Endothelial cell of umbilical vein (primary cell): ENCODE data around the gene TMEM108. TPM values are rescaled to one million over a fixed set of nuclear protein-coding genes. Genes with fewer than 3 reads are reported as not detected.

Experiments
- BruUV-seq: library from RNA; stranded (reverse); fragments of 400-500 nt; replicated peaks from 2 replicates; lab custom pipeline; 2021; lab: Mats Ljungman, UMichigan
- CTCF ChIA-PET: fragments of 300-600, 350-600 bp; sonication (Branson Sonifier 250); formaldehyde crosslinking; loops from one replicate; lab custom pipeline; 2021; ENCODE audit warnings: antibody characterized with exemption, inconsistent platforms; lab: Charles Lee
- POLR2A ChIA-PET: fragments of 300-600, 350-600 bp; sonication (Branson Sonifier 250); formaldehyde crosslinking; loops from one replicate; lab custom pipeline; 2021; ENCODE audit warnings: antibody characterized with exemption, inconsistent platforms; lab: Charles Lee
- DNase-seq: peaks from one replicate; pipeline ENCODE4 v3.0.0-alpha.2; 2011; ENCODE audit warnings: low read depth, low spot score
- FAIRE-seq: peaks from 2 replicates; lab custom pipeline; 2011; peaks lifted over from hg19 to GRCh38; lab: Jason Lieb, UNC
- H2AFZ ChIP-seq: 2 replicates; pipeline ENCODE4 v1.6.0; 2012; ENCODE audit warnings: low read depth, low read length, control low read depth, inconsistent platforms
- H3K27ac ChIP-seq: 2 replicates; pipeline ENCODE4 v1.5.1; 2011; ENCODE audit warnings: low read depth, mild to moderate bottlenecking, control low read depth, low read length, moderate library complexity; ENCODE audit not compliant: insufficient read depth
- H3K27me3 ChIP-seq, 2 experiments: 2 replicates each; pipeline versions ENCODE4 v1.6.0 to v1.6.1; 2011; ENCODE audit warnings: low read length in 2 of 2, mixed read lengths in 1 of 2; ENCODE audit not compliant: control insufficient read depth in 2 of 2, insufficient read depth in 2 of 2
- H3K36me3 ChIP-seq, 2 experiments: 2 replicates in 1 of 2; 3 replicates in 1 of 2; pipeline ENCODE4 v1.5.1; 2011; ENCODE audit warnings: low read length in 2 of 2, mild to moderate bottlenecking in 1 of 2, moderate library complexity in 1 of 2; ENCODE audit not compliant: control insufficient read depth in 2 of 2, insufficient read depth in 2 of 2; ENCODE audit errors: extremely low read depth in 1 of 2
- H3K4me1 ChIP-seq: 3 replicates; pipeline ENCODE4 v1.5.1; 2011; ENCODE audit warnings: mild to moderate bottlenecking, low read length; ENCODE audit not compliant: control insufficient read depth, insufficient read depth; ENCODE audit errors: extremely low read depth
- H3K4me2 ChIP-seq: 2 replicates; pipeline ENCODE4 v1.6.1; 2011; ENCODE audit warnings: low read length, control low read depth, mixed read lengths; ENCODE audit not compliant: insufficient read depth
- H3K4me3 ChIP-seq, 3 experiments: fragments of 200-600 bp in 1 of 3; sonication (generic), shearing (Covaris generic) in 1 of 3; replicated peaks in 1 of 3; 2 replicates each; pipeline ENCODE4 v1.5.1; 2011 to 2016; ENCODE audit warnings: control low read depth in 3 of 3, low read length in 3 of 3, mild to moderate bottlenecking in 2 of 3, inconsistent platforms in 1 of 3, low read depth in 1 of 3, moderate library complexity in 1 of 3; ENCODE audit not compliant: insufficient read depth in 1 of 3
- H3K79me2 ChIP-seq: 2 replicates; pipeline ENCODE4 v1.6.0; 2012; ENCODE audit warnings: low read length, inconsistent platforms; ENCODE audit not compliant: control insufficient read depth, insufficient read depth
- H3K9ac ChIP-seq: replicated peaks from 2 replicates; pipeline ENCODE3; 2011; ENCODE audit warnings: low read length, control low read depth; ENCODE audit not compliant: insufficient read depth; ENCODE audit errors: extremely low read depth
- H3K9me1 ChIP-seq: replicated peaks from 3 replicates; pipeline ENCODE4 v1.6.0; 2011; ENCODE audit warnings: mild to moderate bottlenecking, low read length; ENCODE audit not compliant: control insufficient read depth, insufficient read depth; ENCODE audit errors: extremely low read depth
- H3K9me3 ChIP-seq: replicated peaks from 2 replicates; pipeline ENCODE4 v1.5.1; 2012; ENCODE audit warnings: low read length, inconsistent platforms; ENCODE audit not compliant: control insufficient read depth, insufficient read depth
- H4K20me1 ChIP-seq: replicated peaks from 2 replicates; pipeline ENCODE3; 2011; ENCODE audit warnings: mild to moderate bottlenecking, low read length; ENCODE audit not compliant: control insufficient read depth, insufficient read depth; ENCODE audit errors: extremely low read depth
- CTCF ChIP-seq, 2 donors: IDR thresholded peaks; 1 replicate in 1 of 2; 2 replicates in 1 of 2; pipeline ENCODE4 v1.5.1; 2011; ENCODE audit warnings: low read length in 2 of 2, mild to moderate bottlenecking in 2 of 2, moderate library complexity in 2 of 2, control low read depth in 1 of 2, inconsistent platforms in 1 of 2, low read depth in 1 of 2; ENCODE audit not compliant: insufficient read depth in 1 of 2; ENCODE audit errors: extremely low read depth in 1 of 2
- EZH2 ChIP-seq: IDR thresholded peaks from 2 replicates; pipeline ENCODE4 v1.6.1; 2012; ENCODE audit warnings: borderline replicate concordance, low read depth, mild to moderate bottlenecking, moderate library complexity, low read length, inconsistent platforms; ENCODE audit not compliant: severe bottlenecking
- MYC ChIP-seq: IDR thresholded peaks from one replicate; pipeline ENCODE4 v1.6.1; 2011; ENCODE audit warnings: mild to moderate bottlenecking, low read depth, low read length
- POLR2AphosphoS5 ChIP-seq: IDR thresholded peaks from 2 replicates; pipeline ENCODE4 v1.6.1; 2012; ENCODE audit warnings: low read depth, mild to moderate bottlenecking, control low read depth, low read length, moderate library complexity; ENCODE audit not compliant: insufficient read depth
- dilution Hi-C: fragments of 300-500 bp; cut with MboI; formaldehyde crosslinking; loops from one replicate; pipeline ENCODE4 v1.15.0; 2019; ENCODE audit warnings: low sequenced_read_pairs; ENCODE audit not compliant: extremely low pct_ligation_motif_present
- intact Hi-C: fragments of 100-400 bp; cut with micrococcal nuclease; formaldehyde crosslinking; loops from one replicate; pipeline ENCODE4 v1.10.0; 2022
- polyA plus RNA-seq, 4 experiments: library from polyadenylated mRNA; depleted of rRNA in 3 of 4; stranded (reverse) in 3 of 4; unstranded in 1 of 4; fragments of >200 nt; gene quantifications; 2 replicates each; pipeline versions ENCODE4 v1.2.1 to v1.2.3, GENCODE V29; 2011 to 2012; ENCODE audit warnings: missing spikeins in 1 of 4
- total RNA-seq: library from RNA; stranded (reverse); gene quantifications from 2 replicates; pipeline ENCODE4 v1.2.3, GENCODE V29; 2021

TMEM108 gene
- total and polyA plus RNA-seq, 2 donors (not counting 3 experiments of a cell fraction or from before 2014, with no cell fraction given) = 0.40 to 1.1 TPM

DNA sequence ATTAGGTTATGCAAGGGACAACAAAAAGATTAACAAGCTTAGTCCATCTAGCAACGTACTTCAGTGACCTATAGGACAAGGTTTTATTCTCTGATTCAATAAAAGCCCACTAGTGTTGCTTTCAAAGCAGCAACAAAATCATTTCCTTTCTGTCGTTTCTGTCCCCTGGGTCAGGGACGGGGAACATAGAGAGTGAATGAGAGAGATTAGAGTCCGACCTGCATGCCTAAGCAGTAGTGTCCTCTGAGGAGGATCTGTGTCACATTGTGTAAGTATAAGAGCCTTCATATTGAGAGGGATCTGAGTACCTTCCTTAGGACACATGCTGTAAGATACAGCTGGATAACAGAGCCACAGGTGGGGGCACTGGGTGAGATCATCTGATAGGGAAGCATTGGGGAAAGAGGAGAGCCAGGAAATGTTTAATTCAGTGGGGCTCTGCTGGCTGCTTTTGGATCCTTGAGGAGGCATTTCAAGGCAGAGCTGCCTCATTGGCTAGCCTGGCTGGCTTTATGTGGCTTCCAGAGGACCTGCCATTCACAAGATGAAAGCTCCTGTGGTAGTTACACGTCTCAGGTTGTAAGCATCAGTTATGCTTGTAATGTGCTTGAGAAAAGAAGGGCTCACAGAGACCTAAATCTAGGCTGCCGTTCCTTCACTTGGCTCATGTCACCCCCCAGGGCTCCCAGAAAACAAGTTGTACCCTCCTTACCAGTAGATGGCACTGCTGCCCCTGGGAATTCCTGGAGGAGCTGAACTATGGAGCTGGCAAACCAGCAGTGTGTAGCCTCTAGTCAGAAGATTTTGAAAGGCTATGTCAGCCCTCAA, 2.7 kb downstream of the TMEM108 start:
- Histone ChIP-seq H3K9ac (no peak overlapping the region), H3K4me2 (no peak overlapping the region), H3K9me3 (no peaks in the 10 kb centered on the region), H3K27ac (no peak overlapping the region), H3K36me3 (no peaks in the 10 kb centered on the region), H3K79me2 (no peaks in the 10 kb centered on the region), H2AFZ (no peak overlapping the region), H3K4me1 (peaks cover 7% of the 10 kb centered on the region), H3K4me3 (no peak overlapping the region), H3K27me3 (peaks cover 23 to 33% of the 10 kb centered on the region in 2 experiments), H4K20me1 (no peaks in the 10 kb centered on the region), H3K9me1 (no peaks in the 10 kb centered on the region)
- dilution Hi-C loops (no loop called here), intact Hi-C loops (loop anchor here (1.0 to 5.0 kb wide), 7 partner anchors 261 to 538 kb away; no protein-coding TSS in a partner anchor)
- ChIA-PET POLR2A (no interaction called here), CTCF (interaction anchor here (0.6 to 7.0 kb wide), 57 partner anchors 9 to 538 kb away, joined by 3 to 528 read pairs (median 4); partner anchors contain the start of gene ACAD11)
- TF ChIP-seq MYC (no peak), POLR2AphosphoS5 (no peak), EZH2 (no peak), CTCF (IDR thresholded peaks at IDR 0.05; ENCODE audit: extremely low read depth in 1 of 2, insufficient read depth in 1 of 2, low read depth in 1 of 2, low read length in 2 of 2) (peak; percentile 70 to 71)
- peak; percentile 64 for DNase-seq
- no TSS peak for BruUV-seq
- peak; percentile 96 for FAIRE-seq
